ENCODE measurements around the gene STARD13.

The STARD13 gene

DNA sequence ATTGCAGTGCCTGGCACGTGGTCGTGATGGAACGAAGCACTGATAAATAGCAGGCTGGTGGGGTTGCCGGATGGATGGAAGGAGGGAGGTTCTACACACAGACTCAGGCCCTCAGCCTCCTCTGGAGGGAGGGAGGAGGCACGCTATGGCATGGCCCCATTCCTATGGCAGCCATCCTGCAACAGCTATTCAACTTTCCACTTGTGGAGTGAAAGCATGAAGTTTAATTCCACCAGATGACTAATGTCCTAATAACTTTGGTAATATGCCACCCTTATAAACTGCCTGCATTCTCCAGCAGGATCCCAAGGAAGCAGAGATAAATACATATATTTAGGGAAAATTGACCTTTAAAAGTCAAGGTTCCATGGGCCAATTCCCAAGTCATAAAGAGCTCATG lies 176.9 kb downstream of the STARD13 start:
- no peak for DNase-seq

DNA sequence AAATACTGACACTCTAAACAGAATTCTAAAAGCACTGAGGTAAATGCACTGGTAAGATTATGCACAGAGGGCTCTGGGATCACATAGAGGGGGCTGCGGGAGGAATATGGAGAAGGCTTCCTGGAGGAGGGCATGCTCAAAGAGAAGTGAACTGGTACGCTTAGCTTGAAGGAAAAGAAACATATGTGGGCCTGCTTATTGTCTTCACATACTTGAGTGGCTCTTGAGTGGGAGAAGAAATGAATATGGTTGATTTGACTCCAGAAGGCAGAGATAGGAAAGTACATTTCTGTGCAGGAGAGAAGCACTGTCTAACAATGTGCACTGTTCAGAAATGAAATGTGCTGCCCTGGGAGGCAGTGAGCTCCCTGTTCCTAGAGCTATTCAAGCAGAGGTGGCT lies 178.2 kb downstream of the STARD13 start:
- DNase-seq, result no peak

DNA sequence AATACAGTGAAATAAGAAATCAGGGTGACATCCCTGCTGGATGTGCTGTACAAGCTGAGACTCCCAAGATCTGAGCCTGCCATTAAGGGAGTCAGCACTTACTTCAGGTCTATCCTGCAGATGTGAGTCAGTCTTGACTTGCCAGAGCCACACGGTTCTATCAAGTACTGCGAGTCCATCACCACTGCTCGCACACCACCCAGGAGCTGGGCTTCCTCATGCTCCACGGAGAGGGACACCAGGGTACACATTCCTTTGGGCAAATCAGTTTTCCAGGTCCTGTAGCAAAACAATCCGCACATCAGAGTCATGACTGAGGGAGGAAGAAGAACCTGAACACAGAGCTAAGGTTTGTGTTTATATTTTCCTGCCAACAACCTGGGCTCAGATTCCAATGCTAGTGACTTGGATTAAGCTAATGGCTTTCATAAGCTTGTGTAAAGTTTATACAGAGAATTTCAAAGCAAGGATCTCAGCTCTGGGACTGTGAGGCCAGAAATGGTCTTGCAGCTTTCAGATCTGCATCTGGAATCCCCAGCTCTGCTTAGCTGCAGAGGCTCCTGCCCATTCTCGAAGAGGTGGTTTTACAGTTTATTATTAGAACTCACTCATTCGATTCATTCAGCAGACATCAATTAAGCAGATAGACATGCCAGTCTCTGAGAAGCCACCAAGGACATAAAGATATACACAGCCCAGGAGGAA lies 178.7 kb downstream of the STARD13 start:
- DNase-seq, result no peak

DNA sequence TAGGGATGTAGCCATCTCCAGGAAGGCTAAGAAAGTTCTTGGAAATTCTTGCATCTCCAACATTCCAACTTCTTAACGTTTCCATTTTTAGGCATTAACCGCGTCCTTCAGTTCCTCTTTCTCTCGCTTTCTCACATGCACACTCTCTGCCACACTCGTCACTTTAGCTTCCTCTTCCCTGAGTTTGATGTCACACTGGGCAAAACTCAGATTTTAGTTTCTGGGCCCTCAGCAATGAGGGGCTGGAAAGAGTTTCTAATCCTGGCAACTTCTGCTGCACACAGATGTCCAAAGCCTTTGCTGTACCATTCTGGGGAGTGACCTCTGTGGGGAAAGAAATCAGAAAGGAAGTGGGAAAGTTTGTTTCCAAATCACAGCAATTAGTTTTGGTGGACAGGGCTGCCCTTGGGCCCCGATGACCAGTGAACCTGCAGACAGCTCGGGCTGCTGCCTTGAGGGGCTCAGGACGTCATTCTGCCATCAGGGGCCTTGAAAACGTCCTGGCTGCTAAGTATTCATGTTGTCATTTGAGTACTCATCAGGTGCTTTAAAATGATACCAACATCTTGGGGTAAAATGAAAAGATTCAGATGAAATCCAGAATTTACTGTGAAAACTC lies 180.1 kb downstream of the STARD13 start:
- no peak for DNase-seq

DNA sequence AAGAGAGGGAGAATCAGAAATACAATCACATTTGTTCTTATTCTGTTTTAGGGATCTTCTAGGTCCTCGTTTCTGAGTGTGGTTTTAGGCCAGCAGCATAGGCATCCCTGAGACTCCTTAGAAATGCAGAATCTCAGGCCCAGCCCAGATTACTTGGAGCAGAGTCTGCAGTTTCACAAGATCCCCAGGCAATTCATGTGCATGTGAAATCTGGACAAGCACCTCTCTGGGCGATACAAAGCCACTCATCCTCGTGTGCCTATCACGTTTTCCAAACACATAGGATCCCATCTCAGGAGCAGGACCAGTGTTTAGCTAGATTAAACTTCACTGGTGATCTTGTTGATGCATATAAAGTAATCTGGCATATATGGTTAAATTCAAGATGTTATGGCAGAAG lies 182.1 kb downstream of the STARD13 start:
- DNase-seq, result no peak

DNA sequence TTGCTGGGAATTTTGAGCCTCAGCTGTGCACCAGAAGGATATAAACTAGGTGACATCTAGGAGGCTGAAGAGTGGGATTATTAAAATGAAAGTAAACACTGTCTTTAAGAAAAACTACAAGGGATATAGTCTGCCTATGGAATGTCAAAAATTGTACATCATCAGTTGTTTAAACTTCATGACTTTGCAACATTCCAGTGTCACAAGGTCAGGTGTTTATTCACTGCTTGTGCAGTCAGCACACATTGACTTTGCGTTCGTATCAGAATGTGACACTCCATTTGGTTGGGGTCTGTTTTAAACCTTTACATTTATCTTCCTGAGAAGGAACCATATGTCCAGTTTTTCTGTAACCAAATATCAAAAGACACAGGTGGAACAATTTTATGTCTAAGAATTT lies 183.7 kb downstream of the STARD13 start:
- DNase-seq, result no peak

DNA sequence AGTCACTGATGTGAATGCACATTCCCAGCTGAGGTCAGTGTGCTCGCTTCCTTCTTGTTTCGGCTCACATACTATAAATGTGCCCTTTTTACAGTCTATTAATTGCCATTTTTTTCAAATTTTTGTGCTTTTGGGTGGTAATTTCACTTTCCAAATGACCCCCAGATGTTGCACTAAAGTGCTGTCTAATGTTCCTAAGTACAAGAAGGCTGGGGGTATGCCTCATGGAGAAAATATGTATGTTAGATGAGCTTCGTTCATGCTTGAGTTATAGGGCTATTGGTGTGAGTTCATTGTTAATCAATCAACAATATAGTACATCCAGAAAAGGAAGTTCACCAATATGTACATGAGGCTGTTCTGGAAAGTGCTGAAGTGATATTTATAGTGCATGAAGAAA lies 184.7 kb downstream of the STARD13 start:
- no peak for DNase-seq

DNA sequence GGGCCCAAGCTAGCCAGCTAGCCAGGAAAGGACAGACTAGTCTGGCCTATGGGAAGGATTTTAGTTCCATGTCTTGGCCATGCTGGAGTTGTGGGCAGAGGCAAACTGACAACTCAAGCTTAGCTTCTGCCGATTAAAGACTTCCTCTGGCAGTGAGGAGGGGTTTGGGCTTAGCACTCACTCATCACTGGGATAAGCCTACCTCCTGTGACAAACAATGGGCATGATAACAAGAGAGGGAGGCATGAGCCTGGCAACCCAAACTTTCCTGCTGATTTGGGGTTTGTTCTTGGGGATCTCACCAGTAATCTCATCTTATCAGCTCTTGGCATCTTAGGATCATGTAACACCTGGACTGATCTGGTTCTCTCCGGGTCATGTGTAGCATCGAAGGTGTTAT lies 185.7 kb downstream of the STARD13 start:
- no peak for DNase-seq

DNA sequence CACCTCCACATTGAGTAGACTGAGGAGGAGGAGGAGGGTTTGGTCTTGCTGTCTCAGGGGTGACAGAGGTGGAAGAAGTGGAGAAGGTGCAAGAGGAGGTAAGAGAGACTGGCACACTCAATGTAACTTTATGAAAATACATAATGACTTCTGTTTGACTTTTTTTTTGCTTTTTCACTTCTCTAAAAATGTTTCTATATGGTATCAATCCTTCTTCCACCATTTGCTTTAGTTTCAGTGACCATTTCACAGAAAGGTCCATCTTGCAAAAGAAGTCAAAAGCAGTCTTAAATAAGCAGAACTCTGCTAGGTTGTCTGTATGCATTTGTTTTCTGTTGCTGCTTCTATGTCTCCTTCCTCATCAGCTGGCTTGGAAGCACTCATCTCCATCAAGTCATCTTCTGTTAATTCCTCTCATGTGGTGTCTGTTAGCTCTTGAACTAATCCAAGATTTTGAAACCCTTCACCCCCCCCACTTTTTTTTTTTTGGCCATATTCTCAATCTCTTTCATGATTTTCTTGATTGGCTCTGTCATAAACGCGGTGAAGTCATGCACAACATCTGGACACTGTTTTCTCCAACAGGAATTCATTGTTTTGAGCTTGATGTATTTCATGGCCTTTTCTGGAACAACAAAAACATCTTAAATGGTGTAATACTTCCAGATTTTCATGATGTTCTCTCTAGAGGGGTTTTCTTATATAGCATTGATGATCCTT lies 188.5 kb downstream of the STARD13 start:
- DNase-seq, result no peak

DNA sequence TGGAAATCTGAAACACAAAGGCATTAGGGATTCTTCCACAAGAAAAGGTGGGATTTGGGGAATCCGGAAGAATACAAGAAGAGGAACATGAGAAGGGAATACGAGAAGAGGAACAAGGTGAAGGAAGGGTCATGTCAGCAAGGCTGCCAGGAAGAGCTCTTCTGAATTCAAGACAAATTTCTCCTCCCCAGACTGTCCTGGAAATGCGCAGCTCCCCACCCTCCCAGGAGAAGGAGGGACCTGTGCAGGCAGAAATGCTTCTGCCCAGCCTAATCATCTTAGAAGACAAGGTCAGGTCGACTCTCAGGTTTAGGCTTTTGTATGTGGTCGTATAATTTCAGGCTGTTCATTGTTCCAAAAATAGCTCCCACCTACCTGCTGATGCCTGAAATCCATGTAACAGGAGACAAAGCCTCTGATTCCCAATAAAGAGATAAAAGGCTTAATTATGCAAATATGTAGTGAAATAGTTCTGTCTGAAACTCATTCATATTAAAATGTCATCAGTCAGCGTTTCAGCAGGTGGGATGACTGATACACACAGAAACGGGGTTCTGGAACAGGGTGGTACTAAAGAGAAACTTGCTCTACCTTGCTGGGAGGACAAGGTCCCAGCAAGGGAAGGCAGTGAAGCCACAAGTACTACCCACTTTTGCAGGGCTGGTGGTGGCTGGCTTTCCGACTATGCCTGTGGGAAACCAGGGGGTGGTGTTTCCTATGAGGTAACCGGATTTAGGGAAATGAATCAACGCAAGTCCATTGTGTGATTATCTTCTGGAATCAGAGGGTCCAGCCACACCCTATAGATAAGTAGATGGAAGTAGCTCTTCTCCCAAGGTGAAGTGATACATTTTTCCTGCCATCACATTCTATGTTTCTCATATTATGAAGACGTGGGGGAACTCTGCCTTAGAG lies 193.2 kb downstream of the STARD13 start:
- no peak for DNase-seq

DNA sequence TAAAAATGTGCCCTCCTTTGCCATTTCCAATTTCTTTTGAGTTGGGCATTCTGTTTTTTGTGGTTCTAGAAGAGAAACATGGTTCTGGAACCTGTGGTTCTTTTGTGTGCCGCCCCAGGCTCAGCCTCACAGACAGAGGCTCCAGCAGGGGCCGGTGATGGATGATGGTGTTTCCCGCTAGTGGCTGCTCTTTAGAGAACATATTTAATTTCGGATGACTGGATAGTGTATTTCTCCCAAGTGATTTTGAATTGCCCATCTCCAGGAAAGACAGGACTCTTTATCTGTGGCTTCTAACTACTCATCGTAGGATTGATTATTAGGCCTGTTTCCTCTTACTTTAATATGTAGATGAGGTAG lies 194.2 kb downstream of the STARD13 start:
- no peak for DNase-seq

DNA sequence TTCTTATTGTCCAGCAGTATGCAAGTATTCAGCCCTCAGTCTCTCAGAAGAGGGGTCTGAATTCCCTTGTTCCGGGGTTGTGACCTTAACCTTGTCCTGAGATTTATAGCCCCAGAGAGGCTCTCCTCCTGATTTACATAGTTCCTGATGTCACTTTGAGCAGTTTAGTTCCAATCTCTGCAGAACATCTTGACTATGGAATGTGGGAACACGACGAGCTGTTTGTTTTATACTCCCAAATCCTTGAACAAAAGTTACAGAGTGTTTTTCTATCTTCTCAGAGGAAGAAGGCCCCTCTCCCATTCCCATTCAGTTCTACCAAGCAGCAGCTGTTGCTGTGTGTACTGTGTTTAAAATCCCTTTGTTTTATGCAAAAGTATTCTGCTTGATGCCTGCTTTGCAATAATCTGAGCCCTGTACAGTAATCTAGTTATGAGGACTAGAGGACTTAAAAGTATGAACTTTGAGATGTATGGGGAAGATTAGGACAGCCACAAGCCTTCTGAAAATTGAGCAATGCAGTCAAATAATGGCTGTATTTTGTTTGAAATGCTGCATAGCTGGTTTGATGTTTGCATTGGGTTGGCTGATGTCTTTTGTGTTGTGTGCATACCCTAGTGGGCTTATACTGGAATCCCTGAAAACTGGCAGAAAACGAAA lies 194.7 kb downstream of the STARD13 start:
- DNase-seq, result no peak

DNA sequence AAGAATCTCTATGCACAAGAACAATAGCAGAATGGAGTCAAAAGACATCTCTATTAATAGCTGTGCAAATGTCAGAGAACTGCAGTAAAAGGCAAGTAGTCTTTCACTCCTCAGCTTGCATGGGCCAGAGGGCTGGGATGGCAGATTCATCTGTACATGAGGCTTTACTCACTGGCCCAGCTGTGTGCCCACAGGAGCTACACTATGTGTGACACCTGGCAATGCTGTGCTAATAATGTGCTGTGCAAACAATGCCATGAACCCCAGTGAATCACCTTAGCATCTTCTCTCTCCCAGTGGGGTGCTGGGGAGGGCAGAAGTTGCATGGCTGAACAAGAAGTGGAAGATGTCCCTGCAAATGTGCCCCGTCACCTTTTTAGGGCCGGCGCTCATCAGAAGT lies 196.2 kb downstream of the STARD13 start:
- no peak for DNase-seq

DNA sequence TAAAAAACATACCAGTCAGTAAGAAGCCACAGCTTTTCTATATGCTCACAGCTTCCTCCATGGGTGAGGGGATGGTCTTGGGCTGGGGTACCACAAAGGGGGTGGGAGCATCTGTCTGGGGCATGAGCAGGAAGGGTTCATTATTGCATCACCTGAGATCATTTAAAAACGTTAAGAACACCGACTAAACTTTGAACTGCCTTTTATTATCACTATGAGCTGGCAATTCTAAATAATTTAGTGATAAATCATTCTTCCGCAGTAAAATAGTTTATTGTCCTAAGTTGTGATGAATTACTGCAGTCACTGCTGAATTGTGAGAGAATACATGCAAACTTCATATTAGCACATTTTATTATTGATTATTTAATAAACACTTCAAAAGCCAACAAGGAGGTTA lies 197.8 kb downstream of the STARD13 start:
- no peak for DNase-seq

DNA sequence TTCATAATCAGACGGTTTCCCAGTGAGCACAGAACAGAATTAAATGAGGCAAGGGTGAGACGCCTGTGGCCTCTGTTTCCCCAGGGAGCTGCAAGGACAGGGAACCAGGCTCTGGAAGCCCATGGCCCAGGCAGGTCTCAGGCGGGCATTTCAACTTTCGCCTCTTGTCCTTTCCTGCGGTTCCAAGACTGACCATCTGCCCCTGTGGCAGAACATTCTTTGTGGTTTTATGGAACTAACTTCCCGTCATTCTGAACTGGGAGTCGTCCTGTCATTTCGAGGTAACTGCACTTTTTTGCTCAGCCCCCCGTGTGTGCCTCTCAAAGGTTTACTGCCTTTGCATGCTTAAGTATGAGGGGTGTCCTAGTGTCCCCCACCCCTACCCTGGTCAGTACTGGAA lies 198.5 kb downstream of the STARD13 start:
- no peak for DNase-seq

DNA sequence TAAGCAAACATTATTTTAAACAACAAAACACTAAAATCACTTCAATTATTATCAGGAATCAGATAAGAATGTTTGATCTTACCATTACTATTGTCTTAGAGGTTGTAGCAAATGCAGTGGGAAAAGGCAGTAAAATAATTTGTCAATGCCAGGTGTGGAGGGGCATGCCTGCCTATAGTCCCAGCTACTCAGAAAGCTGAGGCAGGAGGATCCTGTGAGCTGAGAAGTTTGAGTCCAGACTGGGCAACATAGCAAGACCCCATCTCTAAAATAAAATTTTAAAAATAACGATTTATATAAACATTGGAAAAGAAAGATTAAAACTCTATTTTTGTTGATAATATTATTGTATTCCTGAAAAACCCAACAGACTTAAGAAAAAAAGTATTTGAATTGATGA lies 202.5 kb downstream of the STARD13 start:
- no peak for DNase-seq

DNA sequence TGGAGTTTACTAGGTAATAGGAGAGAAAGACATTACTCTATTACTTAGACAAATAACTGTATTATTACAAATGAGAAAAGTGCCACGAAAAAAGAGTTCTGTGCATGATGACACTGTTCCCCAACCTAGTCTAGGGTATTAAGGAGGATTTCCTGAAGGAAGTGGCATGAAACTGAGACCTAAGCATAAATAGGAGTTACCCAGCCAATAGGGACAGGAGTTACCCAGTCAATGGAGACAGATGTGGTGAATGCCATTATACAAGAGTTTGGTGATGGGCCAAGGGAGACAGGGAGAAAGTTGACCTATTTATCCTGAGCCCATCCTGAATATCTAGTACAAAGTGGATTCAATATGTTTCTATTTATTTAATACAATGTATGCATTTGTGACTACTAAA lies 203.9 kb downstream of the STARD13 start:
- DNase-seq, result no peak

DNA sequence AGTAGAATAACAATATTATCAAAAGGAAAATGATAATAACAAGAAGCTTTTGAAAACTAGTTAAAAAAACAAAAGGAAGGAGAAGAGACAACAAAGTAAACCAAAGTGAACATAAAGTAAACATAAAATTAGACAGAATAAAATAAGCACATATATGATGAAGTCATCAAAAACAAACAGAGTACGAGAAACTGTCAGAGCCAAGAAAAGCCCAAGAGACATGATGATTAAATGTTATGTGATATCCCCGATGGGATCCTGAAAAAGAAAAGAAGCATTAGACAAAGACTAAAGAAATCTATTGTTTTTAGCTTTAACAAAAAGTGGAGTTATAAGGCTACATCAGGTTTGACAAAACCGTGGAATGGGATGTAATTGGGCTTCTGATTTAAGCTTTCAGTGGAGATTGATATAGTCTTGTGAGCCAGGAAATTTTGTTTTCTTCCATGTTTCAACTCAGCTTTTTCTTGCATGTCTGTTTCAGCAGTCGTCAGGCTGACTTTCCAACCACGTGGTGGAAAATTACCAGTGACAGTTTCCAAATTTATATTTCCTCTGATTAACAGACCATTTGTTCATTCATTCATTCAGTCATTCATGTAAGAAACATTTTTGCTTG lies 204.5 kb downstream of the STARD13 start:
- DNase-seq, result no peak

DNA sequence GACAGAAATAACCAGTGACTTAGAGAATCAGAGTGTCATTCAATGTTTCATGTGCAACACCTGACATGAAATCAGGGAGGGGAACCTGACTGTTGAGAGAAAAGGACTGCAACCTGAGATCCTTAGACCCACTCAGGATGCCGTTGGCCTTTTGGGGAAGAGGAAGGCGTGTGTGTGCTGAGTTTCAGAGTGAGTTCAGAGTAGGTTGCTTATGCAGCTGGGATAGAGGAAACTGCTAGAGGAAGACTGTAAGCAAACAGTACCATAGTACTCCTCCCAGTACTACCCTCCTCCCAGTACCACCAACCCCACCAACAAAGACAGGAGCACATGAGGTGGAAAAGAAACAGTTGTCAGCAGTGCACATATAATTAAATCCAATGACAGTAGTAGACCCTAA lies 205.6 kb downstream of the STARD13 start:
- DNase-seq, result no peak

DNA sequence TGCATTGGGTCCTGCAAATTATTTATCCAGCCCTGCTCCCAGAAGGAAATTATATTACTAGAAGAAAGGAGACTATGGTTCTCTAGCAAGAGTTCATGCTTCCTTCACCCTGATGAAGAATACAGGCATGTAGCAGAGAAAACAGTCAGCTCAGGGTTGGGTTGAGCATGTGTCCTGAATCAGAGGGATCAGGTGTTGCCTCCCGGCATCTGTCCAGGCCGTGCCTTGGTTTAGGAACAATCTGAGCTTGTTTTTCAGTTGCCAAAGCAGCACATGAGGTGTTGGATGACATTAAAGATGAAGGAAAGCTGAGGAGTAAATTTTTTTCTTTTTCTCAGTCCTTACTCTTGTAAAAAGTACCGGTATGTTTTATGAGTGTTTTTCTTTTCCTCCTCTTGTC lies 207.3 kb downstream of the STARD13 start:
- DNase-seq, result no peak

DNA sequence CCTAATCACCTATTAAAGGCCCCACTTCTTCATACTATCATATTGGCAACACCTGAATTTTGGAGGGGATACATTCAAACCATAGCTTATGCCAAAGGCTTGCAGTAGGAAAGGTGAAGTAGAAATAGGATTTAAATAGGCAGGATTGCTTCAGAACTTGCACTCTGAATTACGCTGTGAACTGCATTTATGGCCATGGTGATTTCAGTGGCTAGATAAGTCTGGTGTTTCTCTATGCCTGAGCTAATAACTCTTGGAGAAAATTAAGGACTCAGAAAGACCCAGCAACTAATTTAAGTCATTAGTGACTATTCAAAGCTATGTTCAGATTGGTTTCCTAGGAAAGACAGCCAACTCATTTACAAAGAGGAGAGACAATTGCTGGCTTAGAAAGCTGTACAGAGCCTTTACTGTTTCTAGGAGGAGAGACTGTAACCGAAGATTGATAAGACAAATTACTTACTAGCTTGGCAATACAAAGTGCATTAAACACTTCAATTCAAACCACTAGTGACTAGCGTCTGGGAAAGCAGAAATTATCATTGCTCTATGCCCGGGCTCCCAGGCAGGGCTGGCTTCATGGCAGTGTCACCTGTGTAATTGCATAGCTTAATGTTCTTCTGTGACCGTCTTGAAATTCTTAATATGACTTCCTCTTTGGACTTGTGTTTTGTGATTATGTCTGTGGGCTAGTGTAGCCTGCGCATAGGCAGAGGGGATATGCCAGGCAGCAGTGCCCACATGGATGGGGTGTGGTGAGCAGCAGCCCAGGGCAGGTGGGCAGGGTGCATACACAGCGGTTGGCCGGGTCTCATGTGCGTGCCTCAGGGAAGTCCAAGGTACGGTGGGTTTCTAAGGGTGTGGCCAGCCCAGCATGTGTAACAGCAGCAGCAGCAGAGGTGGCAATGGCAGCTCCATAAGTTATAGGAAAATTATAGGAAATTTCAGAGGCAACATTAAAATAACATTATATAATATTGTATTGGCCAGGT lies 209.3 kb downstream of the STARD13 start:
- DNase-seq, result no peak
